Measurements from ENCODE around the gene TUBA4A.
A peak's percentile ranks its signal among the peaks of the same experiment; 100 is the strongest.
"Not testable (repeated sequence)": the region's sequence is repeated elsewhere in the genome, so short reads cannot be mapped to it uniquely, and the experiment has no call there.

TUBA4A gene

GRCh38 chr2:219253753-219254589 is at the start of gene TUBA4A:
Gene TUBA4A, minus strand, starts transcription at chr2:219253918. Its CDS starts 60 bp downstream, at chr2:219253858.
- DNase-seq (ENCODE audit: low read depth in 3 of 3), result peak; percentile 81 to 88 (median 84)

- DNase-seq (ENCODE audit: low read depth in 3 of 3), result no peak
Measured at GRCh38 chr2:219302412-219302968, 48.8 kb upstream of the TUBA4A start.

GRCh38 chr2:219300022-219300421 is 46.3 kb upstream of the TUBA4A start:
- DNase-seq (ENCODE audit: low read depth in 3 of 3), result no peak

GRCh38 chr2:219299372-219299760 is 45.6 kb upstream of the TUBA4A start:
- DNase-seq (ENCODE audit: low read depth in 3 of 3), result no peak

- DNase-seq (ENCODE audit: low read depth in 3 of 3), result peak; percentile 77 to 83 (median 83)
Measured at GRCh38 chr2:219298759-219299371, 45.1 kb upstream of the TUBA4A start.

GRCh38 chr2:219297766-219298456 is 44.2 kb upstream of the TUBA4A start:
- DNase-seq (ENCODE audit: low read depth in 3 of 3), result no peak

- DNase-seq (ENCODE audit: low read depth in 3 of 3), result no peak
Measured at GRCh38 chr2:219296631-219297391, 43.1 kb upstream of the TUBA4A start.

- no peak for DNase-seq (ENCODE audit: low read depth in 3 of 3)
Measured at GRCh38 chr2:219296142-219296541, 42.4 kb upstream of the TUBA4A start.

GRCh38 chr2:219294356-219295351 is 40.9 kb upstream of the TUBA4A start:
- peak; percentile 77 to 84 (median 78) for DNase-seq (ENCODE audit: low read depth in 3 of 3)

GRCh38 chr2:219293736-219294231 is 40.1 kb upstream of the TUBA4A start:
- DNase-seq (ENCODE audit: low read depth in 3 of 3), result no peak

GRCh38 chr2:219292616-219293015 is 38.9 kb upstream of the TUBA4A start:
- DNase-seq (ENCODE audit: low read depth in 3 of 3), result no peak

- no peak for DNase-seq (ENCODE audit: low read depth in 3 of 3)
Measured at GRCh38 chr2:219291910-219292490, 38.3 kb upstream of the TUBA4A start.

GRCh38 chr2:219291394-219291793 is 37.7 kb upstream of the TUBA4A start:
- no peak for DNase-seq (ENCODE audit: low read depth in 3 of 3)

- DNase-seq (ENCODE audit: low read depth in 3 of 3), result no peak
Measured at GRCh38 chr2:219290381-219291171, 36.9 kb upstream of the TUBA4A start.

GRCh38 chr2:219289537-219290361 is 36.0 kb upstream of the TUBA4A start:
- no peak for DNase-seq (ENCODE audit: low read depth in 3 of 3)

- no peak for DNase-seq (ENCODE audit: low read depth in 3 of 3)
Measured at GRCh38 chr2:219289195-219289536, 35.4 kb upstream of the TUBA4A start.

- no peak for DNase-seq (ENCODE audit: low read depth in 3 of 3)
Measured at GRCh38 chr2:219287580-219288265, 34.0 kb upstream of the TUBA4A start.

- not testable (repeated sequence) for DNase-seq (ENCODE audit: low read depth in 3 of 3)
Measured at GRCh38 chr2:219287116-219287440, 33.4 kb upstream of the TUBA4A start.

All from stimulated activated CD4-positive, alpha-beta T cell treated with anti-CD3 and anti-CD28 coated beads, TNF-alpha, amount 100 ng/mL, for 4 hours (primary cell).